NB4 (cell line): Measurements from ENCODE around the gene TBXAS1.

Experiments
- DNase-seq: peaks from one replicate; pipeline ENCODE4 v3.0.0; 2010; ENCODE audit warnings: low read depth
- H3K4me3 ChIP-seq: one replicate; pipeline ENCODE4 v1.5.1; 2011; ENCODE audit warnings: mild to moderate bottlenecking, low read depth, low read length, moderate library complexity
- CTCF ChIP-seq: IDR thresholded peaks from one replicate; pipeline ENCODE4 v1.5.1; 2012; ENCODE audit warnings: low read depth, low read length
- MAX ChIP-seq: IDR thresholded peaks from 2 replicates; pipeline ENCODE4 v1.6.1; 2011; ENCODE audit warnings: low read depth, low read length
- MYC ChIP-seq: IDR thresholded peaks from 2 replicates; pipeline ENCODE4 v1.6.1; 2011; ENCODE audit warnings: low read depth, low read length
- POLR2A ChIP-seq: IDR thresholded peaks from 2 replicates; pipeline ENCODE4 v1.6.1; 2011; ENCODE audit warnings: mild to moderate bottlenecking; ENCODE audit not compliant: insufficient read length; ENCODE audit errors: extremely low read depth

Gene TBXAS1

GRCh38 chr7:140053812-140054539 is 224.9 kb downstream of the TBXAS1 start:
- no peak overlapping the region for H3K4me3 ChIP-seq
- TF ChIP-seq MYC (no peak), MAX (no peak), CTCF (no peak), POLR2A (no peak)
- DNase-seq: no peak

GRCh38 chr7:140054751-140055150 is 225.7 kb downstream of the TBXAS1 start:
- DNase-seq: no peak
- TF ChIP-seq CTCF: no peak
- no peak for TF ChIP-seq MAX
- no peak for TF ChIP-seq POLR2A
- TF ChIP-seq MYC: no peak
- H3K4me3 ChIP-seq: no peak overlapping the region

- no peak overlapping the region for H3K4me3 ChIP-seq
- TF ChIP-seq CTCF: no peak
- TF ChIP-seq POLR2A: no peak
- TF ChIP-seq MYC: no peak
- TF ChIP-seq MAX: no peak
- no peak for DNase-seq
Observed at GRCh38 chr7:140055833-140056232, 226.8 kb downstream of the TBXAS1 start.

- no peak for DNase-seq
- no peak for TF ChIP-seq CTCF
- H3K4me3 ChIP-seq: no peak overlapping the region
Observed at GRCh38 chr7:140056431-140057142, 227.5 kb downstream of the TBXAS1 start.

GRCh38 chr7:140057143-140057535 is 228.1 kb downstream of the TBXAS1 start:
- no peak overlapping the region for H3K4me3 ChIP-seq
- TF ChIP-seq MYC (no peak), MAX (no peak), POLR2A (no peak), CTCF (no peak)
- no peak for DNase-seq
